ENCODE results near the gene SYNE3.

Gene SYNE3

DNA sequence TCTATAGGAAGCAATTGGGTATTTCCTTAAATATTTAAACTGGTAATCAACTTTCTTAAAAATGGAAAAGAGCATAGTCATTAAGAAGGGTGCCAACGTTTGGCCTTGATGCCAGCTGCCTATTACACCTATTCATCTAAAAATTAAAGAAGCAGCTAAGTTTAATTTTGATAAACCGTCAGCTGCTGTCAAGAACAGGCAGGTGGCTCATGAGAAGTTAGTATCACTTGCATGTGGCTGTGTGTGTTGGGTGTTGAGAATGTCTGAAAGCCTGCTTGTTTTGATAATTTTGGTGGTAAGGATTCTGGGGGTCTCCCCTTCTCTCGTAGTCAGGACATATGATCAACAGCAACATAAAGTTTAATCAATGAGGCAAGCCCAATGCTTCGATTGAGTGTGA, 24.9 kb upstream of the SYNE3 start:
- no peak for DNase-seq (ENCODE audit: low spot score)

DNA sequence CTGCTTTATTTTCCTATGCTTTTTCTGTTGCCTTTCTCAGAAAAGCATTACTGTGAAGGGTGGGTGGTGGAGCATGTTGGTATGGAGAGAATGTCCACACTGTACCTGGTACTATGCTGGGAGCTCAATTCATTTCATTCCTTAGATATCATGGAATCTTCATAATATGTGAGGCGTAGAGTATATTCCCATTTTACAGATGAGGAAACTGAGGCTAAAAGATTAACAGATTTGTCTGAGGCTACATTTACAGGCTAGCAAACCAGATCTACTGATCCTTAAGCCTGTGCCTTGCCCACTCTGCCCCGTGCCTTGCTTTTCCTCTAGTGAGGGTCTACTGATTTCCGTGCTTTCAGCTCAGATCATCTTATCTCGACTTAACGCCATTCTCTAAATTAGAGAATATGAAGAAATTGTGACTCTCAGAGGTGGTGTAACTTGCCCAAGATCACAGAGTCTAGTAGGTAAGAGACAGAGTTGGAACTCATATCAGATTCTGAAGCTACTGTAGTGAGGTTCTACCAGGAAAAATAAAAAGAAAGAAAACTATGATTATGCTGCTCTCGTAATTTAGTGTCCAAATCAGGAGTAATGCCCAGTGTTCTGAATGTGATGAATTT, 23.9 kb upstream of the SYNE3 start:
- no peak for DNase-seq (ENCODE audit: low spot score)

GRCh38 chr14:95538801-95539509, 22.5 kb upstream of the SYNE3 start:
- no peak for DNase-seq (ENCODE audit: low spot score)

- DNase-seq (ENCODE audit: low spot score) = no peak
These were observed 21.0 kb upstream of the SYNE3 start for GRCh38 chr14:95537298-95538089.

DNA sequence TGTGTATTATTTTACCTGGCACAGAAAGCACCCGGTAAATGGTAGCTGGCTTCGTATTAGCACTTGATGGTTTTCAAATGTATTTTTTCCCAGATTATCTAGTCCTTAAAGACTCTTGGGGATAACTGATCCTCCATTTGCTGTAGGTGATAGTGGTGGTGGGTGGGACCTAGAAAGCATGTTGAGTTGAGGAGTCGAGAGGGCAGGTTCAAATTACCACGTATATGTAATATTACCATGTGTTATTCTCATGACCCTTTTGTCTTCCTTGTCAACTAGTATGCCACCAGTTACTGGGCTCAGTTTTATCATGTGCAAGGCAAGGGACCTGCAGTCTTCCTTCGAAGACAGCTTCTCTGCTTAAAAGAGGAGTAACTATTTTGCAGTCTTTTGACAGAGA, 20.2 kb upstream of the SYNE3 start:
- DNase-seq (ENCODE audit: low spot score) = no peak

DNA sequence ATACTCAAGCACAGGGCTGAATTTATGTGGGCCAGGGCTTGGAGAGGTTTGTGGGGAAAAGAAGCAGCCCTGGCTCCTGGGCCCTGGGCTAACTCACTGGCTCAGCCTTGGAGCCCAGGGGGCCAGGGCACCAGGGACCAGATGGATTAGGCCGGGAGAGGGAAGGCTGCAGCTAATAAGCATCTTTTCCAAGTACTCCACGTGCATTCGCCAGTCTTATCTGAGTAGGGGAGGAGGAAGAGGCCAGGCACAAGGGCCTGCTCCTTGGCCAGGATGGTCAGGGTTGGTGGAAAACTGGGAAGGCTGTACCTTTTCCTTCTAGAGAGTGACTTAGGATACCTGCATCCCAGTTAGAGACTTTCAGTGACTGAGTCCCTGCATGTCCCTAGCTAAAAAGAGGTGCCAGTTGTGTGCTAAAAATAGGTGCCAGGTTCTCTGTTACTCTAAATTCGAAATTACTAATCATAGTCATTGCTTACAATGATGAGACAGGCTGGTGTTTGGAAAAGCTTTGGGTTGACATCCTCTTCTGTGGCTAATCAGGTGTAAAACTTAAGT, 19.7 kb upstream of the SYNE3 start:
- no peak for DNase-seq (ENCODE audit: low spot score)

- DNase-seq (ENCODE audit: low spot score) = no peak
These were observed 19.0 kb upstream of the SYNE3 start for GRCh38 chr14:95535226-95536021.

DNA sequence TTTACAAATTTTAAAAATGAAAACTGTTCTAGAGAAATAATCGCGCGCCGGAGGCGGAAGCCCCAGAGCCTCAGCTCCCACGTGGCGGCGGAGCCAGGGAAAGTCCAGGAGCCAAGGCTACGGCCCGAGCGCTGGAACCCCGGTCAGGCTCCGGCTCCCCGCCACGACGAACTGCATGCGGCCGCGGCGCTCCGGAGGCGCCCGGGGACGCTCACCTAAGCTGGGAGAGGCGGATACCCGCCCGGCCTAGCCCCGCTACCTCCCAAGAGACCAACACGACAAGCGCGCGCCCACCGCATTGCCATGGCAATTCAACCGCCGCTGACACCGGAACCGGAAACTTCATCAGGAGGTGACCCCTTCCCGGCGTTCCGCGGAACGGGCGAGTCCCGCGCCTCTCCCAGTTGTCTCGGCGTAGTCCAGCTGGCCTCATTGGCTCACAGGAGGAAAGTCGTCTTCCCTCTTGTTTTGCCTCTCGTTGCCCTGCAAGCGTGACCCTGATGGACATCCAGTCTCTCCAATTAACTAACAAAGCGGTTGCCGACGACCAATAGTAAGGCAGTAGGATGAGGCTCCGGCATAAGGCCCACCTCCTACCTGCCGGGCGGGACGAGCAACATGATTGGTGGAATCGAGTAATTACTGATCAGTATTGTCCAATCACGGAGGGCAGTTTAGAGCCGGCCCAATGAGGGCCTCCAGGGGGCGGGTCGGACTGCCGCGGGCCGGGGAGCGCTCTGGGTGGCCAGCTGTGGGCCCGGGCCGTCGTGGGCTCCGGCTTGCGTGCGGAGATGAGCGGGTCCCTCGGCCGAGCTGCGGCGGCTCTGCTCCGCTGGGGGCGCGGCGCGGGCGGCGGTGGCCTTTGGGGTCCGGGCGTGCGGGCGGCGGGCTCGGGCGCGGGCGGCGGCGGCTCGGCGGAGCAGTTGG, 18.1 kb upstream of the SYNE3 start, which contains the start of gene GLRX5:
TSS of gene GLRX5 (plus strand) at position 752 of the 927 bp plus-strand sequence. CDS start at position 792, 40 bp downstream.
- peak; percentile 98 for DNase-seq (ENCODE audit: low spot score)

GRCh38 chr14:95533822-95534221, 17.4 kb upstream of the SYNE3 start:
- no peak for DNase-seq (ENCODE audit: low spot score)

DNA sequence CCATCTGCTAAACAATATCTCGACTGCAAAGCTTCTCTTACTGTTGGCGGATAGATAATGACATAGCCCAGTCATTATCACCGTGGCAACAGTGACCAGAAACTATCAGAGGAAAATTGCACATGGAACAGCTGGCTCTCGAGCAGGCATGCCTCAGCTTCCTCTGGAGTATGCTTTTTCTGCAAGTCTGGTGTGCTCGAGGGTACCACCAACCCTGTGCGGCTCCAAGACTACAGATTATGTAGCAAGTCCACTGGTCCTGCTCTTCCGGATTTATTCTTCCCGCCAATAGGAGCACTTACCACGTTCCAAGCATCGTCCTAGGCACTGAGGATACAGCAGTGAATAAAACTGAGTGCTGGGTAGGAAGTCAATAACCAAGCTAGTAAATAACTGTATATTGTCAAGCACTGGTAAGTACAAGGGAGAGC, 17.0 kb upstream of the SYNE3 start:
- DNase-seq (ENCODE audit: low spot score) = no peak

DNA sequence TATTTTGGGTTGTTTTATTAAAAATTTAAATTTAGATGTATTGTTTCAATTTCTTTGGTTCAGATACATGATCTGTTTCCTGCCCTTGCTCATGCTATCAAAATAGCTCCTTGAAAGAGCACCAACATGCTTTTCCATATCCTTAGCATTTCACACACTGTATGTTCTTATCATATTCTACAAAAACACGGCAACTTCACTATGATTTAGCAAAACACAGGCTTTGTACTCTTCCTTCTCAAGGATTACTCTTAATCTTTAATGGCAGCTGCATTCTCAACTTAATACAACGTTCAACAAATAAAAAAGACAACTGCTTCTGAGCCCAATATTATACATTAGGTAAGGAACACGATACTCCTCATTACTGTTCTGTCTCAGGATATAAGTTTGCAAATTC, 15.5 kb upstream of the SYNE3 start:
- DNase-seq (ENCODE audit: low spot score) = no peak

GRCh38 chr14:95531473-95531872, 15.0 kb upstream of the SYNE3 start:
- no peak for DNase-seq (ENCODE audit: low spot score)

DNA sequence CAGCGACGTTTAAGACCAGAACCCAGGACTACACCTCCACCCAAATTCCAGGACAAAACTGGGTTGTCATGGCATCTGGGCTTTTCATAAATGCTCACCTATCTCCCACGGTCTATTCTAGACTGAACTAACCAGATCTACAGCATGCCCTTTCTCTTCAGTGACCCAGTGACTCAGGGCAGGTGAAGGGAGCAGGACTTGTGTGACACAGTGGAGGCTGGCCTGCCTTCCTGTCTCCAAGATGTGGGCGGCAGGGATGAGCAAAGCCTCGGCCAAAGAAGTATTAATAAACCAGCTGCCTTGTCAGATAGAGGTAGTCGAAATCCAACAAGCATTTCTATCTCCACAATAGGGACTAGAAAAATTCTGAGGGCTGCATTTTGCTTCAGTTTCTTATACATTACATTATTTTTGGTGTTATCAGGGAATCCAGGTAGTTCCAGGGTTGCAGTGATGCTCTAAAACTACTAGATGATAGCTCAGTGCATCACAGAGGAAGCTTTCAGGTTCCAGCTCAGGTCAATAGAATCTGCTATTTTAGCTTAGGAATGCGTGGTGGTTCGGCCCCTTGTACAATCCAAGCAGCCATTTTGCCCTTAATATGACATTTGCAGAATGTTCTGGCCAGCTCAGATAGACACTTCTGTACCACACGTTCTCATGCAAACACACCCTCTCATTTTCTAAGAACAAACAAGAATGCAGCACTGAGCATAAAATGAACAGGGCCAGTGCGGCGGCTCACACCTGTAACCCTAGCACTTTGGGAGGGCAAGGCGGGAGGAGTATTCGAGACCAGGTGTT, 14.2 kb upstream of the SYNE3 start:
- DNase-seq (ENCODE audit: low spot score) = no peak

DNA sequence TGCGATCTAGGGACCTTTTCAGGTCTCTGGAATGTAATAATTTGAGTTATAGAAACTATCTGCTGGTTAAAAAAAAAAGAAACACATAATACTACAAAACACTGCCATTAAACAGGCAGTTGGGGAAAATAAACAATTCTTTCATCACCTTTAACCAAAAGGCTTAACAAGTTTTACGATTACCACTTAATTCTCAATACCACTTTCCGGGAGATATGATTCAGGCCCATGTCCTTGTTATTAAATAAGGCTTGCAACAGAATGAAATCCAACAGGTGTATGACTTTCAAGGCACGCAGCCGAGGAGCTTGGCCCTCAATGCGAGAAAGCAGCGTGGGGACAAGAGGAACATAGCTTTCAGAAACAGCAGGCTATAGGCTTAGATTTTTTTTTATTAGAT, 12.8 kb upstream of the SYNE3 start:
- DNase-seq (ENCODE audit: low spot score) = no peak

DNA sequence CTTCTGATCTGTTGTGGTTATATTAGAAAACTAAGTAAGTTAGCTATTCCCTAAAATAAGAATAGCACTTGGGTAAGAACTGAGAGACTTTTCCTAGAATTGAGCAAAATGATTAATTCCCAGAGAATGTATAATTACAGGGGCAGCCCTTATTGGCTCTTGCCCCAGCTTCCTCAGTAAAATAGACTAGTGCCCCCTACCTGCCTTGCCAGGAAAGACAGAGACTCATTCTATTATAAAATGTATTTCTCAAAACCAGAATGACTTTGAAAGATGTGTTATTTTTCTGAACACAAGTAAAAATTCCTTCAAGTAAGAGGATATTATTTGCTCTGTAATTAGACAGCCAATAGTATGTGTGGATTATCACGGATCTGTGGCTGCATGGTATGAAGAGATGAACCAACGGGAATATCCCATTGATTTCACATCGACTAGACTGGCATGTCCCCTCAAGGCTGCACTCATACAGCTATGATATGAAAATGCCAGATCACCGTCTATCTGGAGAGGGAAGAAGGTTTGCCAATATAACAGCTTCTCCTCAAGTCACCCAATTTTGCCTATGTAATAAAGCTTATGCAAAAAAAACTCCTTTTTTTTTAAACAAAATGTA, 11.0 kb upstream of the SYNE3 start:
- no peak for DNase-seq (ENCODE audit: low spot score)

DNA sequence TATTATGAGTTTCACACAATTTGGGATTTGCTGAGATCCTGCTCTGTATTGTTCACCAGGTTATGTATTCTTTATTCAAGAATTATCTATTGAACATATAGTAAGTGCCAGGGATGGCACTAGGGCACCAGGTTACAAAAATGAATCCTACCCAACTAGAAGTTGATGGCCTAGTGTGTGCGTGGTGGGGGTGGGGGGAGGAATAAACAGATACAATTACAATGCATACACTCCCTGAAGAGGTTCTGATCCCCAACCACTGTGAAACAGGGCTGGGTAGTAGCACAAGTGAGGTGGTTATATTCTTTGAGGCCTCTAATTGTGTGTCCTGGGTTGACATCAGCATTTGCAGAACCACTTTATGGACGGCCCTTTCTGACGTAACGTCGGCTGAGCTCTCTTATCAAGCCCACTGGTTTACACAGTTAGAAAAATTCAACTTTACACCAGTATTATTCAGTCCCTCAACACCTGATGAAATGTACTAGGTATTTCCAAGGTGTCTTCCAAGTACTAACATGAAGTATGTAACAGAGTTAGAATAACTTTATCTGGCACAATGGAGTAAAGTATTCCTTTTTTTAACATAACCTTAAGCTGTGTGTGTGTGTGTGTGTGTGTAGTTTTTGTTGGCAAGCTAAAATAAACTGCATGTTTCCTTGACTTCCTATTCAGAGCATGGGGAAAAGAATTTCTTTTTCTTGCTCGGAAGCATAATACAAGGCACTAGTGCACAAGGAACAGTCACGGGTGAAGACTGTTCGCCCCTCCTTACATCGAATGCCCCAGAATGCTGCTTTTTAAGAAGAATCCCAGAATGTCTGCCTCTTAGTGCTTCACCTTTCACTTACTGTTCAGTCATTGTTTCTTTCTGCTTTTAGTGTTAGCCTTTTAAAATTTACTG, 10.3 kb upstream of the SYNE3 start:
- no peak for DNase-seq (ENCODE audit: low spot score)

DNA sequence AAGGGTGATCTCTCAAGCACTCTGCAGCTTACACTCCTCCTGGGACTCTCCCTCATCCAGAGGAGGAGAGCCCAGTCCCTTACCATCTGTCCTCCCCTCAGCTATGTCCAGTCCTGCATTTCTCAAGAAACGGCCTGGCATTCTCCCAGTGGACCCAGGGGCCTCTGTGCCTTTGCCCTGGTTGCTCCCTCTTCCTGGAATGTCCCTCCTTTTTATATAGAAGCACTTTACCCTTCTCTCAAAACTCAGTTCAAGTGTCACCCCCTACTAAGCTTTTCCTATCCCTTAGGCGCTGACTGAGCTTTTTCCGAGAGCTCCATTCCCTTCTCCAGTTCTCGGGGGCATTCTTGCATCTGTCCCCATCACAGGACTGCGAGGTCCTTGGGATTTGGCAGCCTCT, 9.5 kb upstream of the SYNE3 start:
- DNase-seq (ENCODE audit: low spot score) = no peak

Data from ecto neural progenitor cell (in vitro differentiated cells).